CD4-positive, alpha-beta T cell (primary cell): ENCODE measurements around the gene RLN3. TPM values are rescaled to one million over a fixed set of nuclear protein-coding genes. Genes with fewer than 3 reads are reported as not detected.
A peak's percentile ranks its signal among the peaks of the same experiment; 100 is the strongest.

Experiments used
- ATAC-seq: fragments of 200-7000 bp; cut with Tn5 transposase; one replicate; pipeline ENCODE4 v1.10.0; 2022; ENCODE audit warnings: mild to moderate bottlenecking; ENCODE audit not compliant: poor library complexity
- CTCF ChIA-PET: fragments of 350-600 bp; sonication (Branson Sonifier 250); formaldehyde crosslinking; loops from one replicate; lab custom pipeline; 2021; ENCODE audit warnings: antibody characterized with exemption, inconsistent platforms; lab: Charles Lee
- POLR2A ChIA-PET: fragments of 350-600 bp; sonication (Branson Sonifier 250); formaldehyde crosslinking; loops from one replicate; lab custom pipeline; 2021; ENCODE audit warnings: antibody characterized with exemption, inconsistent platforms; lab: Charles Lee
- DNase-seq, 14 experiments: peaks; one replicate each; pipeline ENCODE4 v3.0.0-alpha.2; 2013 to 2020; ENCODE audit warnings: mixed read lengths in 2 of 14
- H3K27ac ChIP-seq, 2 donors: one replicate each; pipeline versions ENCODE4 v1.5.1 to v1.7.0; 2013; ENCODE audit warnings: low read length in 2 of 2, low read depth in 1 of 2, mild to moderate bottlenecking in 1 of 2
- H3K27me3 ChIP-seq, 2 experiments: 1 replicate in 1 of 2; 2 replicates in 1 of 2; pipeline versions ENCODE4 v1.6.1 to v1.7.0; 2013; ENCODE audit warnings: low read length in 2 of 2, control low read depth in 1 of 2, mild to moderate bottlenecking in 1 of 2, moderate library complexity in 1 of 2; ENCODE audit not compliant: insufficient read depth in 2 of 2, control insufficient read depth in 1 of 2
- H3K36me3 ChIP-seq: one replicate; pipeline ENCODE4 v1.6.1; 2013; ENCODE audit warnings: low read length, control low read depth; ENCODE audit not compliant: insufficient read depth
- H3K4me1 ChIP-seq: one replicate; pipeline ENCODE4 v1.6.1; 2013; ENCODE audit warnings: low read length, control low read depth; ENCODE audit not compliant: insufficient read depth
- H3K4me3 ChIP-seq: one replicate; pipeline ENCODE4 v1.5.1; 2013; ENCODE audit warnings: mild to moderate bottlenecking, low read length, moderate library complexity
- H3K9me3 ChIP-seq, 2 experiments: 1 replicate in 1 of 2; 2 replicates in 1 of 2; pipeline versions ENCODE4 v1.6.1 to v1.7.0; 2013; ENCODE audit warnings: low read length in 2 of 2, mild to moderate bottlenecking in 2 of 2, control low read depth in 1 of 2, moderate library complexity in 1 of 2; ENCODE audit not compliant: control insufficient read depth in 1 of 2, insufficient read depth in 1 of 2
- H3K27ac Mint-ChIP-seq: one replicate; pipeline ENCODE4 v1.8.0; 2020; ENCODE audit warnings: mixed read lengths
- H3K27me3 Mint-ChIP-seq: one replicate; pipeline ENCODE4 v1.8.0; 2021; ENCODE audit warnings: mixed read lengths
- H3K36me3 Mint-ChIP-seq: one replicate; pipeline ENCODE4 v1.8.0; 2021; ENCODE audit warnings: low read depth, mixed read lengths
- H3K4me1 Mint-ChIP-seq: one replicate; pipeline ENCODE4 v1.8.0; 2021; ENCODE audit warnings: low read depth, mixed read lengths
- H3K4me3 Mint-ChIP-seq: one replicate; pipeline ENCODE4 v1.8.0; 2020; ENCODE audit warnings: mild to moderate bottlenecking, mixed read lengths
- H3K9me3 Mint-ChIP-seq: one replicate; pipeline ENCODE4 v1.8.0; 2020; ENCODE audit warnings: mixed read lengths
- CTCF ChIP-seq: fragments of 200-600 bp; IDR thresholded peaks from one replicate; pipeline ENCODE4 v1.8.0; 2022; ENCODE audit warnings: antibody characterized with exemption, mild to moderate bottlenecking
- intact Hi-C, 2 experiments: fragments of 100-400 bp; cut with DNase I in 1 of 2; cut with micrococcal nuclease in 1 of 2; formaldehyde crosslinking; loops; one replicate each; pipeline versions ENCODE4 v1.15.1 to v1.9.0; 2023 to 2025; cut with DNase I, micrococcal nuclease
- total RNA-seq, 174 experiments: library from RNA in 2 of 174; stranded (reverse) in 2 of 174; gene quantifications; one replicate each; pipeline ENCODE4 v1.2.3 and lab custom pipeline; 2021 to 2026

Gene RLN3
- total RNA-seq, 2 experiments from 2014 or later: not detected

DNA sequence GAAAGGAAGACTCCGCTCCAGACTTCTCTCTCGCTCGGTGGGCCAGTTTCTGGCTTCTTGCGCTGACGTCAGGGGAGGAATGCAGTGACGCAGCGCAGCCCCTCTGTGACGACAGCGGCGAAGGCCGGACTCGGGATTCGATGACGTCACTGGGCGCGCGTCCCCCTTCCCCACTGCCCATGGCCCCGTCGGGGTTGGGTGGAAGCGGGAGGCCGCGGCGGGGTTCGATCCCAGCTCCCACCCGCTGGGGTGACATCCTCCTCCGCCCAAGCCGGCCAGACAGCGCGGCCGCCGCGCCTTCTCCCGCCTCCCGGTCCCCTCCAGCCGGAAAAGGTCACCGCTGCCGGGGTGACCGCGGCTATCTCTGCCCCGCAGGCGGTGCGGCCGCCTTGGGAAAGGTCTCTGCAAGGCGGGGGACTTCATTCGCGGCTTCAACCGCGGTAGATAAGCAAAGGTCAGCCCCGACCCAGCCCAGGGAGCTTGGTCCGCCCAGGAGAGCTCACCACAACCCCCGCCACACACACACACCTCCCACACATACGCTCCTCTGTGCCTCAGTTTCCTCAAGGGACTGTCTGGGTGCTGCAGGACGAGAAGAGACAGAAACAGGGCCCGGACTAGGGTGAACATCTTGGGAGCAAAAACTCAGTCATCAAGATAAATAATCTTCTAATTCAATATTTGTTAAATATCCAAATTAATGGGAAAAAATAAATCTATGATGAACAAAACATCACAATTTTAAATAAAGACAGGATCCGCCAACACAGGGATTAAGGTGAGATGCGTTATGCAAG, 21.0 kb upstream of the RLN3 start:
- no peaks in the 10 kb centered on the region for H3K9me3 Mint-ChIP-seq
- H3K4me1 Mint-ChIP-seq: peaks cover 37% of the 10 kb centered on the region
- intact Hi-C loops: loop anchor here (1.0 to 5.0 kb wide), 7 partner anchors 16 to 100 kb away; partner anchors contain the start of genes DCAF15 (in 2 of the 2), BRME1 (in 1 of the 2), CC2D1A (in 1 of the 2) and MISP3 (in 1 of the 2)
- no peaks in the 10 kb centered on the region for H3K27me3 Mint-ChIP-seq
- no peak for TF ChIP-seq CTCF
- peak overlapping the region; percentile 91 for H3K27ac Mint-ChIP-seq
- ChIA-PET POLR2A (interaction anchor here (0.7 to 7.2 kb wide), 26 partner anchors 9 to 911 kb away, joined by 3 to 117 read pairs (median 4); partner anchors contain the start of genes DCAF15, DNAJB1, IL27RA and PRKACA), CTCF (interaction anchor here (0.9 to 2.0 kb wide), 7 partner anchors 19 to 130 kb away, joined by 3 to 9 read pairs (median 4); partner anchors contain the start of genes ASF1B and IL27RA)
- no peaks in the 10 kb centered on the region for H3K27me3 ChIP-seq
- peak overlapping the region; percentile 99 for H3K27ac ChIP-seq
- peak overlapping the region; percentile 89 for H3K4me3 Mint-ChIP-seq
- ATAC-seq (no peak), DNase-seq (peak in 1 of 14 experiments; percentile 17)
- no peaks in the 10 kb centered on the region for H3K9me3 ChIP-seq
- H3K4me3 ChIP-seq: peak overlapping the region; percentile 80
- H3K4me1 ChIP-seq: peaks cover 44% of the 10 kb centered on the region
- H3K36me3 Mint-ChIP-seq: peaks cover 7% of the 10 kb centered on the region
- H3K36me3 ChIP-seq: no peaks in the 10 kb centered on the region

GRCh38 chr19:14012378-14012915, 15.5 kb upstream of the RLN3 start:
- CTCF ChIA-PET: no interaction called here
- no peaks in the 10 kb centered on the region for H3K36me3 Mint-ChIP-seq

More at GRCh38 chr19:14012378-14012915, 15.5 kb upstream of the RLN3 start:
- Mint-ChIP-seq H3K4me3 (no peak overlapping the region), H3K9me3 (no peaks in the 10 kb centered on the region), H3K27ac (no peak overlapping the region), H3K27me3 (no peaks in the 10 kb centered on the region), H3K4me1 (no peaks in the 10 kb centered on the region)
- intact Hi-C loops: no loop called here
- DNase-seq (no peak), ATAC-seq (no peak)
- no peak overlapping the region for H3K27ac ChIP-seq
- no peaks in the 10 kb centered on the region for H3K36me3 ChIP-seq
- H3K4me1 ChIP-seq: peaks cover 3% of the 10 kb centered on the region
- no peaks in the 10 kb centered on the region for H3K27me3 ChIP-seq
- POLR2A ChIA-PET: interaction anchor here (0.9 kb wide), 1 partner anchor 19 kb away, joined by 3 read pairs; the partner anchor contains the start of gene IL27RA
- no peaks in the 10 kb centered on the region for H3K9me3 ChIP-seq
- H3K4me3 ChIP-seq: no peak overlapping the region
- no peak for TF ChIP-seq CTCF
